Activated CD4-positive, alpha-beta memory T cell treated with anti-CD3 and anti-CD28 coated beads, Interleukin-2, amount 10 ng/mL, durations not matched to agents 7 days and 5 days (primary cell): ENCODE data around the gene MRPL20. TPM values are rescaled to one million over a fixed set of nuclear protein-coding genes. Genes with fewer than 3 reads are reported as not detected.
"Not testable (repeated sequence)": the region's sequence is repeated elsewhere in the genome, so short reads cannot be mapped to it uniquely, and the experiment has no call there.

Source experiments
- CTCF ChIA-PET: fragments of 350-600 bp; sonication (Branson Sonifier 250); formaldehyde crosslinking; loops from one replicate; lab custom pipeline; 2021; ENCODE audit warnings: antibody characterized with exemption, inconsistent platforms; lab: Charles Lee
- POLR2A ChIA-PET: fragments of 350-600 bp; sonication (Branson Sonifier 250); formaldehyde crosslinking; loops from one replicate; lab custom pipeline; 2021; ENCODE audit warnings: antibody characterized with exemption; lab: Charles Lee
- DNase-seq: peaks from one replicate; pipeline ENCODE4 v3.0.0-alpha.2; 2020
- H3K27ac Mint-ChIP-seq: one replicate; pipeline ENCODE4 v1.8.0; 2021; ENCODE audit warnings: mild to moderate bottlenecking, mixed read lengths
- H3K27me3 Mint-ChIP-seq: one replicate; pipeline ENCODE4 v1.8.0; 2021; ENCODE audit warnings: mixed read lengths
- H3K36me3 Mint-ChIP-seq: one replicate; pipeline ENCODE4 v1.8.0; 2021; ENCODE audit warnings: low read depth, mixed read lengths
- H3K4me1 Mint-ChIP-seq: one replicate; pipeline ENCODE4 v1.8.0; 2021; ENCODE audit warnings: mixed read lengths
- H3K4me3 Mint-ChIP-seq: one replicate; pipeline ENCODE4 v1.8.0; 2021; ENCODE audit warnings: mild to moderate bottlenecking, mixed read lengths
- H3K9me3 Mint-ChIP-seq: one replicate; pipeline ENCODE4 v1.8.0; 2021; ENCODE audit warnings: mixed read lengths
- total RNA-seq, 2 experiments: library from RNA; stranded (reverse); gene quantifications; one replicate each; pipeline ENCODE4 v1.2.3, GENCODE V29; 2021

MRPL20 gene
- total RNA-seq, 2 experiments from 2014 or later: 82.8 to 87.3 TPM

DNA sequence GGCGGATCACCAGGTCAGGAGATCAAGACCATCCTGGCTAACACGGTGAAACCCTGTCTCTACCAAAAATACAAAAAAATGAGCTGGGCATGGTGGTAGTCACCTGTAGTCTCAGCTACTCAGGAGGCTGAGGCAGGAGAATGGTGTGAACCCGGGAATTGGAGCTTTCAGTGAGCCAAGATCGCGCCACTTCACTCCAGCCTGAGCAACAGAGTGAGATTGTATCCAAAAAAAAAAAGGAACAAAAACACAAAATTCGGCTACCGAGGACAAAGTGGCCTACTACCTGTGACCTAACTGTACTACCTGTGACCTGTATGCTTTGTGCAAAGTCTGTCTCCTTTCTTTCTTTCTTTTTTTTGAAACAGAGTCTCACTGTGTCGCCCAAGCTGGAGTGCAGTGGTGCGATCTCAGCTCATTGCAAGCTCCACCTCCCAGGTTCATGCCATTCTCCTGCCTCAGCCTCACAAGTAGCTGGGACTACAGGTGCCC is 4.1 kb downstream of the MRPL20 start:
- POLR2A ChIA-PET: interaction anchor here (1.3 kb wide), 1 partner anchor 31 kb away, joined by 3 read pairs; no protein-coding TSS in a partner anchor
- not testable (repeated sequence) for DNase-seq, H3K27me3 Mint-ChIP-seq, H3K4me3 Mint-ChIP-seq, H3K9me3 Mint-ChIP-seq, H3K27ac Mint-ChIP-seq
- Mint-ChIP-seq H3K4me1 (peaks cover 63% of the 10 kb centered on the region), H3K36me3 (peaks cover 67% of the 10 kb centered on the region)
- CTCF ChIA-PET: interaction anchor here (1.0 kb wide), 2 partner anchors 12 to 102 kb away, joined by 3 read pairs; no protein-coding TSS in a partner anchor

- ChIA-PET CTCF (interaction anchor here (1.0 to 1.9 kb wide), 3 partner anchors 11 to 102 kb away, joined by 3 to 4 read pairs (median 3); no protein-coding TSS in a partner anchor), POLR2A (interaction anchor here (1.1 to 1.5 kb wide), 3 partner anchors 24 to 30 kb away, joined by 3 to 7 read pairs (median 4); partner anchors contain the start of gene AURKAIP1)
- Mint-ChIP-seq H3K27me3 (no peaks in the 10 kb centered on the region), H3K9me3 (no peaks in the 10 kb centered on the region), H3K4me3 (peak overlapping the region; percentile 44), H3K36me3 (peaks cover 74% of the 10 kb centered on the region), H3K27ac (peak overlapping the region; percentile 52), H3K4me1 (peaks cover 66% of the 10 kb centered on the region)
- peak; percentile 38 for DNase-seq
These were observed 4.8 kb downstream of the MRPL20 start for GRCh38 chr1:1402072-1402900.

DNA sequence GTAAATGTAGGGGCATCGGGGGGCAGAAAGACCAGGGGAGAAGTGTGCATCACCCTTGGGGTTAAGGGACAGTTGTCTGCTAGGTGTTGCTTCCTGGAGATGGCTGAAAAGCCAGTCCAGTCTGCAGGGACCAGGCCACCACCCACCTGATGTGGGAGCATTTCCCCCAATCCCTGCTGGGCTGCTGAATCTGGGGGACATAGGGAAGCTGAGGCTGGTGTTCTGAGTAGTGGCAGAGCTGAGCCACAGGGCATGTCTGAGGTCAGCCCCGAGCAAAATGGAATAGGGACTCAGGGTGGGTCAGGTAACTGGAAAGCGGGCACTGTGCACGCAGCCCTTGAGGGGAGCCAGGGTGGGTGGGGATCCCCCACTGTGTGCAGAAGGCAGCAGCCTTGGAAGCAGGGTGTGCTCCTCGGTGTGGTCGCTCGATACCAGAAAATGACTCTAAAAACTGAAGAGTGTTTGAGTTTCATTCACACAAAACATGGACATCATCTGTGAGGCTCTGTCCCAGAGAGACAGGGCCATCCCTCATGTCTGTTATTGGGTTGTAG is 5.6 kb downstream of the MRPL20 start:
- POLR2A ChIA-PET: interaction anchor here (1.0 to 1.5 kb wide), 3 partner anchors 23 to 76 kb away, joined by 3 to 7 read pairs (median 4); partner anchors contain the start of gene AURKAIP1
- H3K27ac Mint-ChIP-seq: peak overlapping the region; percentile 16
- H3K4me1 Mint-ChIP-seq: peaks cover 66% of the 10 kb centered on the region
- H3K4me3 Mint-ChIP-seq: peak overlapping the region; percentile 44
- CTCF ChIA-PET: interaction anchor here (1.9 kb wide), 1 partner anchor 40 kb away, joined by 4 read pairs; no protein-coding TSS in a partner anchor
- no peaks in the 10 kb centered on the region for H3K9me3 Mint-ChIP-seq
- H3K36me3 Mint-ChIP-seq: peaks cover 73% of the 10 kb centered on the region
- no peaks in the 10 kb centered on the region for H3K27me3 Mint-ChIP-seq
- no peak for DNase-seq

DNA sequence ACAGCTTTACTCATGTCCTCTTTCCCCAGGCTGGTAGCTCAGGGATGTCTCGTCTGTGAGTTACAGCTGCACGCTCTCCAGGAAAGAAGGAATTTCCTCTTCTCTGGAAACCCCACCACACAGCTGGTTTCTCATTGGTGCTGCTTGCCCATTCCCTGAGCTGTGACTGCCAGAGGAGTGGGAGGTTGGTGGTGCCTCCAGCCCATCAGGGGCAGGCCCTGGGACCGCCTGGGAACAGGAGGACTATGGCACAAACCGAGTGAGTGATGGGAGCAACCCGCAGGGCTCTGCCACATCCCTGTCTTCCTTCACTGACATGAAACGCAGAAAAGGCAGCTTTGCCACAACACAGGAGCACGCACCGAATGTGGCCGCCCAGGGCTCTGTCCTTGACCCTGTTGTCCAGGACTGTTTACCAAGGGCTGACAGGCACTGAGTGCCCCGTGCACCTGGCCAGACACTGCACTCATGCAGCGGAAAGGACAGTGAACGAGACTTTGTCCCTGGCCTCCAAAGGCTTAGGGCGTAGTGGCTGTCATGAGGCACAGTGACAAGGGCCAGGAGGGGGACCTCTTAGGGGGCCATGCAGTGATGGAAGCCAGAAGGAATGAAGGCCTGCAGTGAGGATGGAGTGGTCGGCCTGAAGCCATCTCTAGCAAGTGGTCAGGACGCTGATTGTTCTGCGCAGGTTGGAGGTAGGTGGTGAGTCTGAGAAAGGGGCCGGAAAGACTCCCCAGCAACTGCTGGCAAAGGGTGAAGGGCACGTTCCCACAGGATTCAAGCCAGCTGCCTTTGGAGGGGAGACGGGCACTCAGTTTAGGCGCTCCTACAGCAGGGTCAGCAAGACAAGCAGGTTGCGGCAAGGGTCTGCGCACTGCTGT is 6.3 kb downstream of the MRPL20 start:
- peak overlapping the region; percentile 81 for H3K27ac Mint-ChIP-seq
- H3K4me1 Mint-ChIP-seq: peaks cover 59% of the 10 kb centered on the region
- no peak for DNase-seq
- H3K36me3 Mint-ChIP-seq: peaks cover 66% of the 10 kb centered on the region
- no peaks in the 10 kb centered on the region for H3K27me3 Mint-ChIP-seq
- peak overlapping the region; percentile 85 for H3K4me3 Mint-ChIP-seq
- H3K9me3 Mint-ChIP-seq: no peaks in the 10 kb centered on the region
- ChIA-PET CTCF (interaction anchor here (0.6 to 1.9 kb wide), 4 partner anchors 28 to 146 kb away, joined by 3 to 5 read pairs (median 4); no protein-coding TSS in a partner anchor), POLR2A (interaction anchor here (0.7 to 4.2 kb wide), 10 partner anchors 7 to 379 kb away, joined by 3 to 51 read pairs (median 4); partner anchors contain the start of genes AURKAIP1 and MRPL20)

- POLR2A ChIA-PET: interaction anchor here (0.7 to 4.2 kb wide), 13 partner anchors 7 to 379 kb away, joined by 3 to 51 read pairs (median 5); partner anchors contain the start of genes AURKAIP1 and MRPL20
- Mint-ChIP-seq H3K27ac (peak overlapping the region; percentile 81), H3K27me3 (no peaks in the 10 kb centered on the region), H3K36me3 (peaks cover 67% of the 10 kb centered on the region), H3K4me3 (peak overlapping the region; percentile 85), H3K4me1 (peaks cover 58% of the 10 kb centered on the region), H3K9me3 (no peaks in the 10 kb centered on the region)
- CTCF ChIA-PET: interaction anchor here (0.6 to 2.6 kb wide), 7 partner anchors 7 to 147 kb away, joined by 3 to 11 read pairs (median 4); partner anchors contain the start of gene MRPL20
- DNase-seq: peak; percentile 45
These were observed 7.1 kb downstream of the MRPL20 start for GRCh38 chr1:1399872-1400575.

- Mint-ChIP-seq H3K4me3 (peak within 1 kb of the TSS; percentile 85), H3K27ac (peak within 1 kb of the TSS; percentile 84), H3K9me3 (no peaks in the 10 kb centered on the region), H3K27me3 (no peaks in the 10 kb centered on the region), H3K4me1 (peaks cover 57% of the 10 kb centered on the region), H3K36me3 (peaks cover 68% of the 10 kb centered on the region)
- DNase-seq: peak; percentile 100
- CTCF ChIA-PET: interaction anchor here (0.8 to 4.0 kb wide), 8 partner anchors 8 to 106 kb away, joined by 3 to 19 read pairs (median 6); partner anchors contain the start of genes AURKAIP1 and MRPL20
- POLR2A ChIA-PET: interaction anchor here (0.7 to 4.2 kb wide), 19 partner anchors 8 to 441 kb away, joined by 3 to 51 read pairs (median 4); partner anchors contain the start of genes AURKAIP1 and MRPL20
These were observed 7.8 kb downstream of the MRPL20 start, which contains the start of gene CCNL2 for GRCh38 chr1:1399187-1399871. TSS of gene CCNL2 (minus strand) at chr1:1399335. CDS start at chr1:1399306, 29 bp downstream.

- Mint-ChIP-seq H3K4me3 (peak overlapping the region; percentile 85), H3K36me3 (peaks cover 71% of the 10 kb centered on the region), H3K27ac (peak overlapping the region; percentile 84), H3K27me3 (no peaks in the 10 kb centered on the region), H3K4me1 (peaks cover 55% of the 10 kb centered on the region), H3K9me3 (no peaks in the 10 kb centered on the region)
- CTCF ChIA-PET: interaction anchor here (0.8 to 4.0 kb wide), 8 partner anchors 9 to 107 kb away, joined by 3 to 19 read pairs (median 6); partner anchors contain the start of genes AURKAIP1 and MRPL20
- no peak for DNase-seq
- POLR2A ChIA-PET: interaction anchor here (0.6 to 4.2 kb wide), 20 partner anchors 8 to 440 kb away, joined by 3 to 51 read pairs (median 4); partner anchors contain the start of genes AURKAIP1 and MRPL20
These were observed 8.4 kb downstream of the MRPL20 start for GRCh38 chr1:1398677-1399186.

DNA sequence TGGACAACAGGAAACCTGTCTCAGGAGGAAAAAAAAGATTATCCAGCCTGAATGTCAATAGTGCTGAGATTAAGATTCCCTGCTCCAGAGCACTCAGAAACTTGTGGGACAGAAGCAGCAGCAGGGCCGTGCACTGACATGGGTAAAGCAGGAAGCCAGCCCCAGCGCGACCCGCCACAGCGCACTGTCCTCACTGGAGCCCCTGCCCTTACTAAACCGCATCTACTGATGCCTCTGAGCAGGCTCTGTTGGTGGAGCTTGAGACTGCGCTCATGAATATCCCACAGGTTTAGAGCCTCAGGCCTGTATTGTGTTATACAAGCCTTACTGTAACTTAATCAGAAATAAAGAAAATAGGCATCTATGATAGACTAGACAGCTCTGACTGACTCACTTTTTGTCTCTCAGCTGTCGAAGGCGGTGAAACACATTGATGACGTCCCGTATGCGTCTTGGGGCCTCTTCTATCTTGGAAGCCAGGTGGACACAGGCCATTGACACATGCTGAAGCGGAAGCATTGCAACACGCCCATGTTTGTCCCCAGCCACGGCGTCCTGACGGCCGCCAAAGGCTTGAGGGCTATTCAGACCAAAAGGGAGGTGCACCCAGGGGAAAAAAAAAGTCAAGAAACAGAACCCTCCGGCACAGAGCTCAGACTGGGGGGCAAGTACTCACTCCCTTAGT is 9.1 kb downstream of the MRPL20 start:
- Mint-ChIP-seq H3K36me3 (peaks cover 73% of the 10 kb centered on the region), H3K27ac (peak overlapping the region; percentile 84), H3K9me3 (no peaks in the 10 kb centered on the region), H3K4me3 (peak overlapping the region; percentile 85), H3K4me1 (peaks cover 53% of the 10 kb centered on the region), H3K27me3 (no peaks in the 10 kb centered on the region)
- ChIA-PET POLR2A (interaction anchor here (0.6 to 4.2 kb wide), 10 partner anchors 9 to 72 kb away, joined by 3 to 51 read pairs (median 8); partner anchors contain the start of genes AURKAIP1 and MRPL20), CTCF (interaction anchor here (1.0 to 4.0 kb wide), 4 partner anchors 9 to 27 kb away, joined by 3 to 19 read pairs (median 10); partner anchors contain the start of genes AURKAIP1 and MRPL20)
- DNase-seq: no peak

DNA sequence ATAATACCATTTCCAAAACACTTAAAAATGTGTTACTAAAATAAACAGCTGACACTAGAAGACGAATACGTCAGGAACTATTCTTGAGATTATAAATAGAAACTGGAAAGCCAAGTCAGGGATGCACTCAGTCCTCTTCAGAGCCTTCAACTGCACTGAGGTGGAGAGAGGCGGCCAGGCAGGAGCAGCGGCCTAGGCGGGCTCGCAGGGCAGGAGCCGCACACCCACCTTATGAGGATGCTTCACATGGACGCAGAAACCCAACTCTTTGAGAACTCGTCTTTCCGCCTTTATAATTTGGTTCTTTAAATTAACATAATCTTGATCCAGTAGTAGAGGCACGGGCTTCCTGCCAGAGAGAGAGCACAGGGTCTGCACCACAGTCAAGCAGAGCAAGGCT is 11.9 kb downstream of the MRPL20 start:
- no peaks in the 10 kb centered on the region for H3K27me3 Mint-ChIP-seq
- CTCF ChIA-PET: interaction anchor here (0.7 kb wide), 1 partner anchor 27 kb away, joined by 3 read pairs; no protein-coding TSS in a partner anchor
- no peak overlapping the region for H3K27ac Mint-ChIP-seq
- DNase-seq: no peak
- peaks cover 31% of the 10 kb centered on the region for H3K4me1 Mint-ChIP-seq
- no peaks in the 10 kb centered on the region for H3K9me3 Mint-ChIP-seq
- POLR2A ChIA-PET: interaction anchor here (2.5 kb wide), 1 partner anchor 13 kb away, joined by 8 read pairs; no protein-coding TSS in a partner anchor
- H3K36me3 Mint-ChIP-seq: peaks cover 77% of the 10 kb centered on the region
- no peak overlapping the region for H3K4me3 Mint-ChIP-seq

GRCh38 chr1:1394116-1394515 is 13.0 kb downstream of the MRPL20 start:
- CTCF ChIA-PET: interaction anchor here (1.3 kb wide), 1 partner anchor 12 kb away, joined by 3 read pairs; no protein-coding TSS in a partner anchor
- peaks cover 77% of the 10 kb centered on the region for H3K36me3 Mint-ChIP-seq
- no peak overlapping the region for H3K27ac Mint-ChIP-seq

More at GRCh38 chr1:1394116-1394515, 13.0 kb downstream of the MRPL20 start:
- POLR2A ChIA-PET: no interaction called here
- Mint-ChIP-seq H3K4me3 (no peak overlapping the region), H3K27me3 (no peaks in the 10 kb centered on the region), H3K4me1 (peaks cover 24% of the 10 kb centered on the region), H3K9me3 (no peaks in the 10 kb centered on the region)
- DNase-seq: no peak
